ENCODE measurements around the gene TMEM18.

Gene TMEM18

DNA sequence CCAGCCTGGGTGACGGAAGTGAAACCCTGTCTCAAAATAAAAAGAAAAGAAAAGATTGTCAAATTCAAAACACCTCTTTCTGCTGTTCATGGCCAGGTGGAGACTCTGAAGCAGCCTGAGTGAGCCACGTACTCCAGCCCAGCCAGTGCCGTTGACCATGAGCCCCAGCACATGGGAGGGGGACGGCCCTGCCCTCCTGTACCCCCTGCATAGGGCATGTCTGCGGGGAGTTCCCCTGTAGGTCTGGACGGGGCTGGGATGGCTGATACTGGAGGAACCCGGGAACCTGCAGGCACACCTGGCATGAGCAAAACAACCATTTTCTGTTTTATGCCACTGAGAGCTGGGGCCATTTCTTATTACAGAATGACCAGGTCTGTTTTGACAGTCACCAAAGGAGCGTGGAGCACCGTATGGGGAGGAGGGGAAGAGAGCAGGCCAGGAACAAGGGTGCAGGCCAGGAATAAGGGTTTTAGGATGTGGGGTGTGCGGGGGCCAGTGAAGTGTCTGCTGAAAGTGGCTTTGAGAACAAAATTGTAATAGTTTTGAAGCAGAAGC is 30.1 kb downstream of the TMEM18 start:
- DNase-seq, result no peak
- TF ChIP-seq POLR2A (IDR thresholded peaks at IDR 0.05; ENCODE audit: low read length) (no peak), GATA1 (IDR thresholded peaks at IDR 0.05; ENCODE audit: low read depth, low read length) (no peak)

GRCh38 chr2:644871-645270 is 32.3 kb downstream of the TMEM18 start:
- TF ChIP-seq GATA1 (IDR thresholded peaks at IDR 0.05; ENCODE audit: low read depth, low read length) (no peak), POLR2A (IDR thresholded peaks at IDR 0.05; ENCODE audit: low read length) (no peak)
- DNase-seq, result no peak

DNA sequence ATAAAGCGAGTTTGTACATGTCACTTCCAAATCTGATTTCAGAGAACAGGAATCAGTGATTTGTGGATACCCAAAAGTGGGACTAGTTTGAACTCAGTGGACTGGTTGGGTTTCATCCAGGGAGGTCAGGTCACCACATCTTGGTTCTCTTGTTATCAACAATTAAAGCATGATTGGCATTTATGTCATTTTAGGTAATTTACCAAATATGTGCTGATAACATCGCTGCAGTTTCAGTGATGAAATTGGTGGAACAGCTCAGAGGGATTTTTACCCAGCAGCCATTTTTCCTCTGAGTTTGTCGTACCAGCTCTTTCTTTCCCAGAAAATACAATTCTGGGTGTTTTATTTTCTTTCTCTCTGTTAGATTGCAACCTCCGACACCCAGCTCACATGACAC is 33.4 kb downstream of the TMEM18 start:
- DNase-seq, result no peak
- no peak for TF ChIP-seq POLR2A (IDR thresholded peaks at IDR 0.05; ENCODE audit: low read length)
- no peak for TF ChIP-seq GATA1 (IDR thresholded peaks at IDR 0.05; ENCODE audit: low read depth, low read length)

DNA sequence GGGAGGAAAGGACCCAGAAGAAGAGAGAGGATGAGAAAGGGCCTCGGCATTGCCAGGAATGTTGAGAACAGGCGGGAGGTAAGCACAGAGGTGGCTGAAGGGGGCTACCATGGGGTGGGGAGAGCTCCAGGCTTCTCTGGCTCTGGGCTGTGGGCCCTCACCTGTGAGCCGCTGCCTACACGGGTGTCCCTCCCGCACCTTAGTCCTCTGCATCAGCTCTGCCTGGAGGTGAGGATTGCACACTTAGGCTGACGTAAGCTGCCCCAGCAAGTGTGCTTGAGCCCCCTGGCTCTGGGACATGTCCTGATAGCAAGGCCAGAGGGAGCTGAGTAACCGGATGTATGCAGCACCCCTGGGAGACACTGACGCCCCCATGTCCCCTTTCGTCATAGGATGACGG is 33.9 kb downstream of the TMEM18 start:
- TF ChIP-seq POLR2A (IDR thresholded peaks at IDR 0.05; ENCODE audit: low read length), result no peak
- no peak for TF ChIP-seq GATA1 (IDR thresholded peaks at IDR 0.05; ENCODE audit: low read depth, low read length)
- no peak for DNase-seq

- DNase-seq, result no peak
- TF ChIP-seq POLR2A (IDR thresholded peaks at IDR 0.05; ENCODE audit: low read length), result no peak
- no peak for TF ChIP-seq GATA1 (IDR thresholded peaks at IDR 0.05; ENCODE audit: low read depth, low read length)
Measured at GRCh38 chr2:641872-642815, 35.1 kb downstream of the TMEM18 start.

- no peak for TF ChIP-seq GATA1 (IDR thresholded peaks at IDR 0.05; ENCODE audit: low read depth, low read length)
- no peak for TF ChIP-seq POLR2A (IDR thresholded peaks at IDR 0.05; ENCODE audit: low read length)
- DNase-seq, result no peak
Measured at GRCh38 chr2:641164-641871, 35.9 kb downstream of the TMEM18 start.

DNA sequence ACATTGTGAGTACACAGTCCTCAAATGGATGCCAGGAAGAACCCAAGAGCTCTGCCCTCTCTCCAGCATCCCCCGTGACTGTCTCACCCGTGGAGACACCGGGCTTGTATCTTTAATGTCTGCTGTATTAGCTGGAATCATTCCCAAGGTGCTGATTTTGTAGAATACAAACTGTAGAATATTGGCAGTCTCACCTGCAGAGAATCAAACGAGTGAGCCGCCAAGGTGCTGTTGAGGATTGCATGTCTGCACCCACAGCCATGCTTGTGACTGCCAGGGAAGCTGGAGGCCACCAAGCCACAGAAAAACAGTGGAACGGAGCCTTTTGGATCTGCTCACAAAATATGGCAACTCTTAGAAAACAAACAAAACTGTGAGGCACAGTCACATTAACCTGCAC is 37.5 kb downstream of the TMEM18 start:
- TF ChIP-seq POLR2A (IDR thresholded peaks at IDR 0.05; ENCODE audit: low read length) (no peak), GATA1 (IDR thresholded peaks at IDR 0.05; ENCODE audit: low read depth, low read length) (no peak)
- DNase-seq, result no peak

DNA sequence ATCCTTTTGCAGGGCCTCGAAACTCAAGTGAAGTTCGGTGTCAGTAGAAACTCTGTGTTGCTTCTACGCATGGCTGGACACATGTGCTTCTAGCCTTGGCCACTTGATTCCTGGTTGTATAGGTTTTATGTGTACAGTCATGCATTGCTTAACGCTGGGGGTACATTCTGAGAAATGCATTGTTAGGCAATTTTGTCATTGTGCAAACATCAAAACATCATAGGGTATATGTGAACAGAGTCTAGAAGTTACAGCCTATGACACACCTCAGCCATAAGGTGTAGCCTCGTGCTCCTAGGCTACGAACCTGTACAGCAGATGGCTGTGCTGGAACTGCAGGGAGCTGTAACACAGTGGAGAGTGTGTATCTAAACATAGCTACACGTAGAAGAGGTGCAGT is 39.4 kb downstream of the TMEM18 start:
- no peak for DNase-seq
- TF ChIP-seq GATA1 (IDR thresholded peaks at IDR 0.05; ENCODE audit: low read depth, low read length) (no peak), POLR2A (IDR thresholded peaks at IDR 0.05; ENCODE audit: low read length) (no peak)

DNA sequence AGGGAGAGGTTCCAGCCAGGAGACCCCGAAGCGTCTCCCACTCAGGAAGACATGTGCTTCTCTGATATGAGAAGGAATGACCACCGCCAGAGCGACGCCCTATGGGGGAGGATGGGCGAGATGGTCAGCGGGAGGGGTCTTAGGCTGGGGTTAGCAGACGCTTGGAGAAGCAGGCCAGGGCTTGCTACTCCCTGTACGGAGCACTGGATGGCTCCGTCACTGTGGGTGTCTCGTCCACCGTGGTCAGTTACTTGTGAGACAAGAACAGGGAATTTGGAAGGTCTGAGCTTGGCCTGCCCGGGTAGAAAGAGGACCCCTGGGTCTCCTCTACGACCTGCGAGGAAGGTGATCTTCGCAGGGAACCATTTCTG is 39.8 kb downstream of the TMEM18 start:
- no peak for TF ChIP-seq POLR2A (IDR thresholded peaks at IDR 0.05; ENCODE audit: low read length)
- TF ChIP-seq GATA1 (IDR thresholded peaks at IDR 0.05; ENCODE audit: low read depth, low read length), result no peak
- DNase-seq, result no peak

DNA sequence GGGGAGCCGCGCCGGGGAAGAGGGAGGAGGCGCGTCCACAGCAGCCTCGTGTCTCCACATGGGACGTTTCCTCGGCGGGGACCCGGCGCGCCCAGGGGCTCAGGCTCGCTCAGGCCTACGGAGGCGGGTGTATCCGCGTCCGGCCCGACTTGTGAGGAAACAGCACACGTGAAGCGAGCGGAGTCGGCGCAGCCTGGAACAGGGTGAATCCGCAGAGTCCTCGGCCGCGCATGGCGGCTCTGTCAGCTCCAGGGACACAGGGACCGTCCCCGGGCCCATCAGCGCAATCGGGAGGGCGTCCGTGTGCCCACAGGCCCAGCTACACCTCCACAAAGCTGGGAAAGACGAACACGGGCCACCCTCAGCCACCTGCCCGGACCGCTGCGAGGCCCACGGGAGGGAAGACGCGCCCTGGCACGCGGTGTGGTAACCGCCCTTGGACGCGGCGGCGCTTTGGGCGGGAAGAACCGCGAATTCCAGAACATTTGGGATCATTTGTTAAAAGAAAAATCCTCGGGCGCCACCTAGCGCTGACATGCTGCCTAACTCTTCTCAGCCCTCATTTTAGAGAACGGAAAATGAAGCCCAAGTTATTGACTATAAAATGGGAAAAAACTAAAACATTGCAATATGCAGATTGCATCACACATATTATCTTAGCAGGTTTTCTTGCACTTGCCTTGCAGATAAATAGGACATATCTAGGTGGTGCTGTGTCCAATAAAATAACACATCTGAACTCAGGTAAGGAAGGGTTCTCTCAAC is 40.4 kb downstream of the TMEM18 start:
- peak; percentile 33 to 62 for DNase-seq
- TF ChIP-seq GATA1 (IDR thresholded peaks at IDR 0.05; ENCODE audit: low read depth, low read length) (no peak), POLR2A (IDR thresholded peaks at IDR 0.05; ENCODE audit: low read length) (no peak)

GRCh38 chr2:635687-636621 is 41.3 kb downstream of the TMEM18 start:
- no peak for DNase-seq
- TF ChIP-seq POLR2A (IDR thresholded peaks at IDR 0.05; ENCODE audit: low read length) (no peak), GATA1 (IDR thresholded peaks at IDR 0.05; ENCODE audit: low read depth, low read length) (no peak)

DNA sequence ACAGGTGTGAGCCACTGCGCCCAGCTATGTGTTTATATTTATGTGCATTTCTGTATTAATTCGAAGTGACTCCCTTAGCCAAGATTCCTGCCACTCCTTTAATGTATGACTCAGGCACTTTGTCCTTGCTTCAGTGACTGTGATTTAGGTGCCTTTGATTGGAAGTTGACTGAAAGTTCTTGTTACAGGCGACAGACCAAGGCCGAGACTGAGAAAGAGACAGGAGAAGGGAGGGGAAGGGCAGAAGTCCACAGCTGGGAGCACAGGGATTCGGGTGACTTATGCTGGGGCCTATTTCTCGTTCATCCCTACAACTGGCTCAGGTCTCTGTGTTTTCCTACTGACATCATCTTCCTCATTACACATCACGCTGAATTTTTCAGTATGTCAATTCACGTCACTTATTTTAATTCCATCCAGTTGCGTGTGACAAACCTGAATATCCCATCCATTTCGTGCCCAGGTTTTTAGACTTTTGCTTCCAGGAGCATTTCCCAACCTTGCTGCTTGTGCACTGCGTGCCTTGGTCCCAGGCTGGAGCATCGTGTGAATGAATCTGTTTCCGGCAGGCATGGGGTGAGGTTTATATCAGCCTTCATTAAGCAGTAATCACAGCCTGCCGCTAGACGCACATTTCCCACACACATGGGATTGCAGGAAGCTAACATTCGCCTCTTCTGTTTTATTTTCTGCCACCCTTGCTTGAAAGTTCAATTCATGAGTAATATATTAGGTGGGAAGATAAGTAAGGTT is 42.4 kb downstream of the TMEM18 start:
- no peak for DNase-seq
- TF ChIP-seq POLR2A (IDR thresholded peaks at IDR 0.05; ENCODE audit: low read length), result no peak
- TF ChIP-seq GATA1 (IDR thresholded peaks at IDR 0.05; ENCODE audit: low read depth, low read length), result no peak
